NCI-H2227 (cell line): ENCODE results near the gene CFAP45.

Source experiments
- DNase-seq: peaks from one replicate; lab custom pipeline; 2025; ENCODE audit not compliant: unreplicated experiment; lab: John Stamatoyannopoulos, UW

CFAP45 gene

DNA sequence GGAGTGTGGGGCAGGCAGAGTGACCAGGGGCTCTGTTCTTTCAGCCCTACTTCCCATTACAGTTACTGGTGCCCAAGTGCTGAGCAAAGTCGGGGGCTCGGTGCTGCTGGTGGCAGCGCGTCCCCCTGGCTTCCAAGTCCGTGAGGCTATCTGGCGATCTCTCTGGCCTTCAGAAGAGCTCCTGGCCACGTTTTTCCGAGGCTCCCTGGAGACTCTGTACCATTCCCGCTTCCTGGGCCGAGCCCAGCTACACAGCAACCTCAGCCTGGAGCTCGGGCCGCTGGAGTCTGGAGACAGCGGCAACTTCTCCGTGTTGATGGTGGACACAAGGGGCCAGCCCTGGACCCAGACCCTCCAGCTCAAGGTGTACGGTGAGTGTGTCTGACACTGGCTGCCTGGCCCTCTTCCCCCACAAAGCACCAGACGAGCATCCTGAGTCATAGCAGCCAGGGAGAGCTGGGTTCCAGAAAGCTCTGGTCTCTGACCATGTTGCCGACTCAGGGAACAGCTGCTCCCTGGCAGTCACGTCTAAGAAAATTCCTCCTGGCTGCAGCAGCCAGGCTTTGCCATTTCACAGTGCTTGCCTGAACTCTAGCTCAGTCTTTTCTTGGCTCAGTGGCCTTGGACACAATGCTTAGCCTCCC lies 70.0 kb downstream of the CFAP45 start:
- DNase-seq = no peak

DNA sequence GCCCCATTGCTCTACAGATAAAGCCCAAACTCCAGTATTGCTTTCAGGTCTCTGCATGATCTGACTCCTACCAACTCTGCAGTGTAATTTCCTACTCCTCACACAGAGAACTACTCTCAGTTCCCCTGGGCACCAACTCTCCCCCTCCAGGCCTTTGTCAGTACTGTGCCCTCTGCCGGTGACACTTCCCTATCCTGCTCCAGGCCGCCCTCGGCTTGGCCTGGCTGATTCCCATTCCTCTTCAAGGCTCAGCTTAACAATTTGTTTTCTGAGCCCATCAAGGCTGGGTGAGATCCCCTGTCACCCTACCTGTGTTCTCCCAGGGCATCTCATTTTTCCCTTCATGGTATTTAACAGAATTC lies 70.7 kb downstream of the CFAP45 start:
- no peak for DNase-seq

- DNase-seq = no peak
Measured at GRCh38 chr1:159828581-159829272, 71.2 kb downstream of the CFAP45 start.

- DNase-seq = no peak
Measured at GRCh38 chr1:159828176-159828575, 71.8 kb downstream of the CFAP45 start.

DNA sequence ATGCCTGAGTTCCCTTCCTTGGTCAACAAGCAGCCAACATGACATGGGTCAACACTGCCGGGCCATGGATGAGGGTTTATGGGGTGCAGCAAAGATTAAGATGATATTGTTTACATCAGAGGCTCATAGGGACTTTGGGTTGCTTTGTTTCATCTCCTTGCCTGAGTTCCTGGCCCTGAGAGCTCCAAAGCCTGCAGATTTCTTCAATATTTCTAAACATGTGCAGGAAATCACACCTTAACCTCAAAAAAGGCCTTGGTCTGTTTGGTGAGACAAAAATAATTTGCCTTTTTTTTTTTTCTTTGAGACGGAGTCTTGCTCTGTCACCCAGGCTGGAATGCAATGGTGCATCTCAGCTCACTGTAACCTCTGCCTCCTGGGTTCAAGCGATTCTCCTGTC lies 72.4 kb downstream of the CFAP45 start:
- DNase-seq = no peak

GRCh38 chr1:159827102-159827490 lies 72.9 kb downstream of the CFAP45 start:
- no peak for DNase-seq

- no peak for DNase-seq
Measured at GRCh38 chr1:159826441-159827101, 73.4 kb downstream of the CFAP45 start, which contains the start of gene SLAMF8. Gene SLAMF8 (plus strand): TSS chr1:159826873. CDS start chr1:159826899, 26 bp downstream.

DNA sequence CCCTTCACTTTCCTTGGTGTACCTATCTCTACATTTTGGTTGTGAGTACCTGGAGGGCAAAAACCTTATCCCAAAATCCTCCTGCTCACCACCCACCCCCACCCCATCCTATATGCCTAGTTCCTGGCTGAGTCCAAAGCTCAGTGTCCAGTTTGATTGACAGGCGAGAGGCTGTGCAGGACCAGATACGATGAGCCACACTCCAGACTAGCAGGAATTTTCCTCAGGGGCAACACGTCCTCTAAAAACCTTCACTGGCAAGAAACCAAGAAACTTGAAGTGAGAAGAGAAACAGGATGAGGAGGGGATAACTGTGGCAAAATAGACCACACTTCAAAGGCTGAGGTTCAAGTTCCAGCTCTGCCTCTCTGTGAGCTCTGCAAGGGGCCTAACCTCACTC lies 74.4 kb downstream of the CFAP45 start:
- DNase-seq = no peak

DNA sequence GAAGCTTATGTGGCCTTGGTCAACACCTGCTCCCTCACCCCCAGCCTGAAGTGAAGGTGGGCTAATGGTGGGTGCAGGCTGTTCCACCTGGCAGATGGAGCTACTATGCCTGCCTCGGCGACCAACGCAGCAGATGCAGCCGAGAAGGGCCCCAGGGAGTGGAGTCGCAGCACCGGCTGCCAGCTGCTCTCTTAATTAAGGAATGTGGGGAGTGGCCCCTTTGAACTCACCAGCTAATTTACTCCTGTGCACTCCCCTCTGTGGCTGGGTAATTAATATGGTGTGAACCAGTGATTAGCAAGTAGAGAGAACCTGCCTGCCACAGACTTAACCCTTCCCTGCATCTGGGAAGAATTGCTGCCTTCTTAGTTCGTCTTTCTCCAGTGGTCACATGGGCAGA lies 76.6 kb downstream of the CFAP45 start:
- peak; percentile 22 for DNase-seq
